ENCODE data around the gene HJV. TPM values are rescaled to one million over a fixed set of nuclear protein-coding genes. Genes with fewer than 3 reads are reported as not detected.

HJV gene
- total and polyA plus RNA-seq, 2 of the 13 experiments (the other 11 are each of a cell fraction or from before 2014, with no cell fraction given) = 0.18 TPM; not detected in 1

DNA sequence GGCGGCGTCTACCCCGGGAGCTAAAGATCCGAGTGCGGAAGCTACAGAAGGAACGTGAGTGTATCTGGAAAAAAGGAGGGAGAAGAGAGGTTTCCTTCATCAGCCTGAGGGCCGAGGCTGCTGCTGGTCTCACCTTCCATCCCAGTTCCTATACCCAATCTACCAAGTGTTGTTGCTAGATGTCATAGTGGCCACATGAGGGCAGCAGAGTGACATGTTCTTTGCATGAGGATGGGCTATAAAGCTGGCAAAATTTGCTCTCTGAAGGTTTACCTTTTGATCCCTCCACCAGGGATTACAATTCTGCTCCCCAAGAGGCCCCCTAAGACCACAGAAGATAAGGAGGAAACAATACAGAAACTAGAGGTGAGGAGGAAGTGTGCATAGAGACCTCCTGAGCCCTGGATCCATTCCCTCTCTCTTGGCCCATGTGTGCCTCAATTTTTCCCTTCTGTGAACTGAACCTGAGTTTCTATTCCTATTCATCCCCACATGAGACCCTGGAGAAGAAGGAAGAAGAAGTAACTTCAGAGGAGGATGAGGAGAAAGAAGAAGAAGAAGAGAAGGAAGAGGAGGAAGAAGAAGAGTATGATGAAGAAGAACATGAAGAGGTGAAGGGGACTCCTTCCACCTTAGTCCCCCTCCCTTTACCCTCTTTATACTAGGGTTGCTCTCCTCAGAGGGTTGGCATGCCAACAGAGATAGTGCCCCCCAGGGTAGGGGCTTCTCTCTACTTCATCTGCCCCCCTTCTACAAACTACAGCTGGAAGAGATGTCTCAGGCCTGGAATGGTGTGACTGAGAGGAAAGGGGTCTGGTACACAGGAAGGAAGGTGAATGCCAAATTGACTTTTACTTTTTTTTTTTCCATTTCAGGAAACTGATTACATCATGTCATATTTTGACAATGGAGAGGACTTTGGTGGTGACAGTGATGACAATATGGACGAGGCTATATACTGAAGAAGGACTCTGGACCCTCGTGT, 43.8 kb downstream of the HJV start (continued):
- TF ChIP-seq, protein P1, sequence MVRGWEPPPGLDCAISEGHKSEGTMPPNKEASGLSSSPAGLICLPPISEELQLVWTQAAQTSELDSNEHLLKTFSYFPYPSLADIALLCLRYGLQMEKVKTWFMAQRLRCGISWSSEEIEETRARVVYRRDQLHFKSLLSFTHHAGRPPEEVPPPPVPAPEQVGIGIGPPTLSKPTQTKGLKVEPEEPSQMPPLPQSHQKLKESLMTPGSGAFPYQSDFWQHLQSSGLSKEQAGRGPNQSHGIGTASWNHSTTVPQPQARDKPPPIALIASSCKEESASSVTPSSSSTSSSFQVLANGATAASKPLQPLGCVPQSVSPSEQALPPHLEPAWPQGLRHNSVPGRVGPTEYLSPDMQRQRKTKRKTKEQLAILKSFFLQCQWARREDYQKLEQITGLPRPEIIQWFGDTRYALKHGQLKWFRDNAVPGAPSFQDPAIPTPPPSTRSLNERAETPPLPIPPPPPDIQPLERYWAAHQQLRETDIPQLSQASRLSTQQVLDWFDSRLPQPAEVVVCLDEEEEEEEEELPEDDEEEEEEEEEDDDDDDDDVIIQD (CRISPR knock-in tag; IDR thresholded peaks at IDR 0.05; ENCODE audit: low read depth) = no peak
- TF ChIP-seq PHF5A (CRISPR knock-in tag; IDR thresholded peaks at IDR 0.05; ENCODE audit: low read depth, unreplicated experiment) (no peak), RAD21 (CRISPR knock-in tag; IDR thresholded peaks at IDR 0.05) (peak; percentile 81), ATAD3A (CRISPR knock-in tag; IDR thresholded peaks at IDR 0.05) (no peak), ZC3H13 (CRISPR knock-in tag; IDR thresholded peaks at IDR 0.05) (no peak), DMAP1 (CRISPR knock-in tag; IDR thresholded peaks at IDR 0.05) (no peak), FOXC1 (CRISPR knock-in tag; IDR thresholded peaks at IDR 0.05; ENCODE audit: borderline replicate concordance) (no peak), ZIK1 (CRISPR knock-in tag; IDR thresholded peaks at IDR 0.05; ENCODE audit: borderline replicate concordance, low read depth) (no peak), HNRNPK (IDR thresholded peaks at IDR 0.05; ENCODE audit: low read depth, low read length, poor library complexity, severe bottlenecking) (no peak), ZNF703 (CRISPR knock-in tag; IDR thresholded peaks at IDR 0.05; ENCODE audit: borderline replicate concordance) (no peak), SMC3 (IDR thresholded peaks at IDR 0.05; ENCODE audit: low read length) (peak; percentile 94), SMAD1 (CRISPR knock-in tag; IDR thresholded peaks at IDR 0.05; ENCODE audit: borderline replicate concordance, low read depth) (no peak), ZNF747 (CRISPR knock-in tag; IDR thresholded peaks at IDR 0.05; ENCODE audit: borderline replicate concordance) (no peak), TEAD3 (CRISPR knock-in tag; optimal IDR thresholded peaks at IDR 0.05; ENCODE audit: borderline replicate concordance) (peak; percentile 56)
- TF ChIP-seq, protein P2, sequence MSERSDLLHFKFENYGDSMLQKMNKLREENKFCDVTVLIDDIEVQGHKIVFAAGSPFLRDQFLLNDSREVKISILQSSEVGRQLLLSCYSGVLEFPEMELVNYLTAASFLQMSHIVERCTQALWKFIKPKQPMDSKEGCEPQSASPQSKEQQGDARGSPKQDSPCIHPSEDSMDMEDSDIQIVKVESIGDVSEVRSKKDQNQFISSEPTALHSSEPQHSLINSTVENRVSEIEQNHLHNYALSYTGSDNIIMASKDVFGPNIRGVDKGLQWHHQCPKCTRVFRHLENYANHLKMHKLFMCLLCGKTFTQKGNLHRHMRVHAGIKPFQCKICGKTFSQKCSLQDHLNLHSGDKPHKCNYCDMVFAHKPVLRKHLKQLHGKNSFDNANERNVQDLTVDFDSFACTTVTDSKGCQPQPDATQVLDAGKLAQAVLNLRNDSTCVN (CRISPR knock-in tag; IDR thresholded peaks at IDR 0.05; ENCODE audit: borderline replicate concordance) = 0 out of 2 replicates have a peak, but pooled peaks have one; percentile 35
- TF ChIP-seq, protein P3, sequence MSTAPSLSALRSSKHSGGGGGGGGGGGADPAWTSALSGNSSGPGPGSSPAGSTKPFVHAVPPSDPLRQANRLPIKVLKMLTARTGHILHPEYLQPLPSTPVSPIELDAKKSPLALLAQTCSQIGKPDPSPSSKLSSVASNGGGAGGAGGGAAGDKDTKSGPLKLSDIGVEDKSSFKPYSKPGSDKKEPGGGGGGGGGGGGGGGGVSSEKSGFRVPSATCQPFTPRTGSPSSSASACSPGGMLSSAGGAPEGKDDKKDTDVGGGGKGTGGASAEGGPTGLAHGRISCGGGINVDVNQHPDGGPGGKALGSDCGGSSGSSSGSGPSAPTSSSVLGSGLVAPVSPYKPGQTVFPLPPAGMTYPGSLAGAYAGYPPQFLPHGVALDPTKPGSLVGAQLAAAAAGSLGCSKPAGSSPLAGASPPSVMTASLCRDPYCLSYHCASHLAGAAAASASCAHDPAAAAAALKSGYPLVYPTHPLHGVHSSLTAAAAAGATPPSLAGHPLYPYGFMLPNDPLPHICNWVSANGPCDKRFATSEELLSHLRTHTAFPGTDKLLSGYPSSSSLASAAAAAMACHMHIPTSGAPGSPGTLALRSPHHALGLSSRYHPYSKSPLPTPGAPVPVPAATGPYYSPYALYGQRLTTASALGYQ (CRISPR knock-in tag; IDR thresholded peaks at IDR 0.05) = no peak
- TF ChIP-seq, protein P4, sequence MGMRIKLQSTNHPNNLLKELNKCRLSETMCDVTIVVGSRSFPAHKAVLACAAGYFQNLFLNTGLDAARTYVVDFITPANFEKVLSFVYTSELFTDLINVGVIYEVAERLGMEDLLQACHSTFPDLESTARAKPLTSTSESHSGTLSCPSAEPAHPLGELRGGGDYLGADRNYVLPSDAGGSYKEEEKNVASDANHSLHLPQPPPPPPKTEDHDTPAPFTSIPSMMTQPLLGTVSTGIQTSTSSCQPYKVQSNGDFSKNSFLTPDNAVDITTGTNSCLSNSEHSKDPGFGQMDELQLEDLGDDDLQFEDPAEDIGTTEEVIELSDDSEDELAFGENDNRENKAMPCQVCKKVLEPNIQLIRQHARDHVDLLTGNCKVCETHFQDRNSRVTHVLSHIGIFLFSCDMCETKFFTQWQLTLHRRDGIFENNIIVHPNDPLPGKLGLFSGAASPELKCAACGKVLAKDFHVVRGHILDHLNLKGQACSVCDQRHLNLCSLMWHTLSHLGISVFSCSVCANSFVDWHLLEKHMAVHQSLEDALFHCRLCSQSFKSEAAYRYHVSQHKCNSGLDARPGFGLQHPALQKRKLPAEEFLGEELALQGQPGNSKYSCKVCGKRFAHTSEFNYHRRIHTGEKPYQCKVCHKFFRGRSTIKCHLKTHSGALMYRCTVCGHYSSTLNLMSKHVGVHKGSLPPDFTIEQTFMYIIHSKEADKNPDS (CRISPR knock-in tag; IDR thresholded peaks at IDR 0.05) = no peak
- TF ChIP-seq, protein P5, sequence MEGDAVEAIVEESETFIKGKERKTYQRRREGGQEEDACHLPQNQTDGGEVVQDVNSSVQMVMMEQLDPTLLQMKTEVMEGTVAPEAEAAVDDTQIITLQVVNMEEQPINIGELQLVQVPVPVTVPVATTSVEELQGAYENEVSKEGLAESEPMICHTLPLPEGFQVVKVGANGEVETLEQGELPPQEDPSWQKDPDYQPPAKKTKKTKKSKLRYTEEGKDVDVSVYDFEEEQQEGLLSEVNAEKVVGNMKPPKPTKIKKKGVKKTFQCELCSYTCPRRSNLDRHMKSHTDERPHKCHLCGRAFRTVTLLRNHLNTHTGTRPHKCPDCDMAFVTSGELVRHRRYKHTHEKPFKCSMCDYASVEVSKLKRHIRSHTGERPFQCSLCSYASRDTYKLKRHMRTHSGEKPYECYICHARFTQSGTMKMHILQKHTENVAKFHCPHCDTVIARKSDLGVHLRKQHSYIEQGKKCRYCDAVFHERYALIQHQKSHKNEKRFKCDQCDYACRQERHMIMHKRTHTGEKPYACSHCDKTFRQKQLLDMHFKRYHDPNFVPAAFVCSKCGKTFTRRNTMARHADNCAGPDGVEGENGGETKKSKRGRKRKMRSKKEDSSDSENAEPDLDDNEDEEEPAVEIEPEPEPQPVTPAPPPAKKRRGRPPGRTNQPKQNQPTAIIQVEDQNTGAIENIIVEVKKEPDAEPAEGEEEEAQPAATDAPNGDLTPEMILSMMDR (CRISPR knock-in tag; IDR thresholded peaks at IDR 0.05) = peak; percentile 93
